PFSK-1 (cell line): ENCODE results near the gene GPR176.

Experiments
- POLR2AphosphoS5 ChIP-seq: IDR thresholded peaks from 2 replicates; pipeline ENCODE4 v1.6.1; 2012; ENCODE audit warnings: low read depth, mild to moderate bottlenecking, control low read depth, low read length, moderate library complexity
- SIN3A ChIP-seq: IDR thresholded peaks from 2 replicates; pipeline ENCODE4 v1.6.1; 2012; ENCODE audit warnings: mild to moderate bottlenecking, low read length, moderate library complexity, borderline replicate concordance; ENCODE audit not compliant: insufficient read depth

- no peak for TF ChIP-seq POLR2AphosphoS5
- TF ChIP-seq SIN3A: no peak
Observed at GRCh38 chr15:39957481-39957880, 37.4 kb upstream of the GPR176 start.
